Daoy (cell line): Measurements from ENCODE around the gene VDAC1. TPM values are rescaled to one million over a fixed set of nuclear protein-coding genes. Genes with fewer than 3 reads are reported as not detected.
"Not testable (repeated sequence)": the region's sequence is repeated elsewhere in the genome, so short reads cannot be mapped to it uniquely, and the experiment has no call there.

Experiments
- DNase-seq: peaks from one replicate; pipeline ENCODE4 v3.0.0-alpha.2; 2015; ENCODE audit warnings: low read depth
- total RNA-seq: library from RNA; depleted of rRNA; stranded (reverse); fragments of >200 nt; shearing (Covaris generic); gene quantifications from 2 replicates; pipeline ENCODE4 v1.2.3, GENCODE V29; 2014

Gene VDAC1
- total RNA-seq, 1 experiment from 2014 or later = 499 TPM

- no peak for DNase-seq
These were observed 63.1 kb downstream of the VDAC1 start for GRCh38 chr5:133941456-133942196.

- DNase-seq = no peak
These were observed 65.1 kb downstream of the VDAC1 start for GRCh38 chr5:133939668-133940067.

GRCh38 chr5:133938929-133939328, 65.8 kb downstream of the VDAC1 start:
- DNase-seq = no peak

DNA sequence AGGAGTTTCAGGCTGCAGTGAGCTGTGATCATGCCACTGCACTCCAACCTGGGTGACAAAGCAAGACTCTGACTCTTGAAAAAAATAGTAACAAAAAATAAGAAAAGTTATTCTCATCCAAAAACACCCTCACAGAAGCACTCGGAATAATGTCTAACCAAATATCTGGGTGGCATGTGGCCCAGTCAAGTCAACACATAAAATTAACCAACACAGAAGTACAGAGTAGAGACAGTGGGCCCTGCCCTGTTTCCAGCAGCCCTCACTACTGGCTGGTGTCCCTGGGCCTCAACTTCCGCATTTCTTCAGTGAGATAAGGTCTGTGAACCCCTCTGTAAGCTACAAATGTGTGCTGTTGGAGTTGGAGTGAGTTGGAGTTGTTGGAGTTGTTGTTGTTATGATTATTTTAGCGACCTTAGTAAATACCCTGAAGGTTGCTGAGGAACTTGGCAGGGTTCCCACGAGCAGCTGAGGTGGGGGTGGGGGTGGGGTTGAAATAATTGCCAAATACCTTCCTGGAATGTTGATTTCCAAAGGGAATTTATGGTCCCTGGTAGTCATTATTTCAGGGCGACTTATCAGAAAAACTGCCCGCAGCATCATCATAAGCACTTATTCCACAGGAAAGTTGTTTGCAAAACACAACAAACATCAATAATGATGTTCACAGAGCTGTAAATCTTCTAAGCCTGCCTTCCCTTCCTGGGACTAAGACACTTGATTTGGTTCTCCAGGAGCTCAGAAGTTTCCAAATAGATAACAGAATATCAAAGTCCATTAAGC, 66.5 kb downstream of the VDAC1 start:
- DNase-seq = no peak

GRCh38 chr5:133937628-133938027, 67.1 kb downstream of the VDAC1 start:
- DNase-seq = not testable (repeated sequence)

GRCh38 chr5:133936651-133937015, 68.1 kb downstream of the VDAC1 start:
- DNase-seq = no peak

DNA sequence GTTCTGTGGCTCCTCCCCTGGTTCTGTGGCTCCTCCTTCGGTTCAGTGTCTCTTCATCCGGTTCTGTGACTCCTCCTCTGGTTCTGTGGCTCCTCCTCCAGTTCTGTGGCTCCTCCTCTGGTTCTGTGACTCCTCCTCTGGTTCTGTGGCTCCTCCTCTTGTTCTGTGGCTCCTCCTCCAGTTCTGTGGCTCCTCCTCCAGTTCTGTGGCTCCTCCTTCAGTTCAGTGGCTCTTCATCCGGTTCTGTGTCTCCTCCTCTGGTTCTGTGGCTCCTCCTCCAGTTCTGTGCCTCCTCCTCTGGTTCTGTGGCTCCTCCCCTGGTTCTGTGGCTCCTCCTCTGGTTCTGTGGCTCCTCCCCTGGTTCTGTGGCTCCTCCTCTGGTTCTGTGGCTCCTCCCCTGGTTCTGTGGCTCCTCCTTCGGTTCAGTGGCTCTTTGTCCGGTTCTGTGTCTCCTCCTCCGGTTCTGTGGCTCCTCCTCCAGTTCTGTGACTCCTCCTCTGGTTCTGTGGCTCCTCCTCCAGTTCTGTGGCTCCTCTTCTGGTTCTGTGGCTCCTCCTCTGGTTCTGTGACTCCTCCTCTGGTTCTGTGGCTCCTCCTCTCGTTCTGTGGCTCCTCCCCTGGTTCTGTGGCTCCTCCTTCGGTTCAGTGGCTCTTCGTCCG, 68.7 kb downstream of the VDAC1 start:
- DNase-seq = not testable (repeated sequence)

DNA sequence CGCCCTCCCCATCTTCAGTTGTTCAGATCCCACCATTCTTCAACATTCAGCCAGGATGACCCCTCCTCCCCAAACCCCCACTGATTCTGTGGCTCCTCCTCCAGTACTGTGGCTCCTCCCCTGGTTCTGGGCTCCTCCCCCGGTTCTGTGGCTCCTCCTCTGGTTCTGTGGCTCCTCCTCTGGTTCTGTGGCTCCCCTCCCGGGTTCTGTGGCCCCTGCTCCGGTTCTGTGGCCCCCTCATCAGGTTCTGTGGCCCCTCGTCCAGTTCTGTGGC, 69.2 kb downstream of the VDAC1 start:
- DNase-seq = no peak

- DNase-seq = no peak
These were observed 69.7 kb downstream of the VDAC1 start for GRCh38 chr5:133934822-133935666.

DNA sequence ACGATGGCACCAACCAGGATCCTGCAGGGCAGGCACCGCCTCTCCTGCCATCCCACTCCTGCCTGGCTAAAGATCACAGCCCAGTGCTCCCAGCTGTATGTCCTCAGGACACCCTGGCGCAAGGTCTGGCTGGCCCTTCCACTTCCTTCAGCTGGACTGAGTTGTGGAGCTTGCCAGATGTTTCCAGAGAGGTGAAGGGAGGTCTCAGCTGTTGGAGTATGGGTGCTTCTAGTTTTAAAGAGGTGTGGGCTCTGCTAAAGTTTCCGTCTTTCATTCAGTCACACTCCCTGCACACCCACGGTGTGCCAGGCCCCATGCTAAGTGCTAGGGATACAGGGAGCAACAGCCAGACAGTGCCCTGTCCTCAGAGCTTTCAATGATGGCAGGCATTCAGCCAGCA, 70.5 kb downstream of the VDAC1 start:
- DNase-seq = no peak

DNA sequence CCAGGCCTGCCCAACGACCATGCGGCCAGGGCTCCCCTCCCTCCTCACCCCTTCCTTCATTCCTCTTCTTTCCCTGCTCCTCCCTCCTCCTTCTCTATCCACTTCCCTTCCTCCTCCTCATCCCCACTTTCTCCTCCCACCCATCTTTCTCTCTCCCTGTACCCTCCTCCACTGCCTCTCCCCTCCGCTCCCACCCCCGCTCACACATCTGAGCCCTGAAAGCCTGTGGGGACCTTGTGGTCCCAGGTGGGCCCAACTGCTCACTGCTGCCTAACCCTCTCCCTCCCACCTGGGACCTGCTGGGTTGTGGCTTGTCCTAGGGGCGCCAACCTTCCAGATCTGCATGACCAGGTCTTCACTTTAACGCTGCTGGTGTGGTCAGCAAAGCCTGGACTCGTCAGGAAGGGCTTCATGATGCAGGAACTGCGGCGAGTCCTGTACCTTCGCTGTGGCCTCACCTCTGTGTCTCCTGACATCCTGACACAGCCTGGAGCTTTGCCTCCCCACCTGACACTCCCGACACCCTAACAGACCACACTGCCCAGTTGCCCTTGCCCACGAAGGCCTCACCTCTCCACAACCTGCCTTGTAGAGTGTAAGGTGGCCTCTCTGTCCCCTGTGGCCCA, 71.0 kb downstream of the VDAC1 start:
- DNase-seq = no peak

GRCh38 chr5:133933169-133933509, 71.6 kb downstream of the VDAC1 start:
- DNase-seq = no peak

GRCh38 chr5:133932441-133933168, 72.2 kb downstream of the VDAC1 start:
- no peak for DNase-seq

- no peak for DNase-seq
These were observed 73.2 kb downstream of the VDAC1 start for GRCh38 chr5:133931546-133931945.

- DNase-seq = no peak
These were observed 74.0 kb downstream of the VDAC1 start for GRCh38 chr5:133930813-133931090.

DNA sequence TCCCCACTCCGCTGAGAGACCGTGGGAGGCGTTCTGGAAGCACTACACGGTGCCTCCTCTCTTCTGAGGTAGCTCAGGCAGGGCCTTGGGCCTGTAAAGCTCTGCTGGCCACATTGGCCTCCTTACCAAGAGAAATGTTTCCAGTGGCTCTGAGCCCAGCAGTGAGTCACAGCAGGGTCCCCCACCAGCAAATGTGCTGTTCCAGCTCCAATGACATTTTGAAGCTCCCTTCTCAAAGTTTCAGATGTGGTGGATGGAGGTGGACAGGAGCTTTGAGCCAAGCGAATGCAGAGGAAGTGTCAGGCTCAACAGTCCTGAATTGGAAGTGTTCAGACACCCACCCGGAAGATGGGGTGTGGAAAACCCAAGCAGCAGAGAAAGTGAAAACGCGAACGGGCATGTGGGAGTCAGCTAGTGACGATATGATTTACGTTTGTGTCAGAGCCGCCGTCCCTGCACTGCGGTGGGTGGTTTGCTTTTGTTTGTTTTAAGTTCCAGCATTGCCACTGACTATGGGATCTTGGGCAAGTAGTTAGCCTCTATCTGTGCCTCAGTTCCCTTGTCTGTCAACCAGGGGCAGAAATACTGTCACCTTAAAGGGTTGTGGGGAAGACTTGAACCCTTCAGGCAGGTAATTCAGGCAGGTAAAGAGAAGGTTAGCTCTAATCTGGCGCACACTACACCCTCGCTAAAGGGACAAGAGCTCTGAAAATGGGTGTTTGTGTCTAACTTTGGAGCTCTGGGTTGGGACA, 74.5 kb downstream of the VDAC1 start:
- DNase-seq = peak; percentile 87

DNA sequence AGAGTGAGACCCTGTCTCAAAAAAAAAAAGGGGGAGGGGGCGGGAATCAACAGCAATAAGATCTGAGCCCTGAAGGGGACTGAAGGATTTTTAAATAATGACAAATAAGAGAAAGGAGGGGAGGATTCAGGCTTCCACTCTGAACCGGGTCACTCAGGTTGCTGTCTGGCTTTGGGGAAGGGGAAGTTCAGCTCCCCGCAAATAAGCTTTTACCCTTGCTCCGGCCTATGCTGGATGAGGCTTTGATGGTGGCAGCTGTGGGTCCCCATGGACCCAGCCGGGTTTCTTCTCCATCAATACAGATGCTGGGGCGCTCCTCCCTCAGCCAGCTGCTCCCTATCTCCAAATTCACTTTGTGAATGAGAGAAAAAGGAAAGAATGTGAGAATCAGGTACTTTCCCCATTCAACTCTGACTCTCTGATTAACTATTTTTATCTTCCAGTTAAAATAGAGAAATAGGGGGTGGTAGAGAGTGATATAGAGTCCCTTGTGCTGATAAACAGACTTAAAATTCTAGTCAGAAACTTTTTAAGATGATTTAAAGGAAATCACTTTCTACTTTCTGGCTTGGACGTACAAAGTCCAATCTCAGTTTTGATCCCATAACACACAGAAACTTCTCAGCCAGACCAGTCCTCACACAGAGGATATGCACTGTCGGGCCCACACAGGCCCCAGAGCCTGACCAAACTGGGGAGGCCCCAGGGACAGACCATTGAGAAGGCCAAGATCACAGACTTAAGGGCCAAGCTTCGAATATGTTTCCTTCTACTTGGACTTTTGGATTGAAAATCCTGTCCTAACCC, 76.0 kb downstream of the VDAC1 start:
- no peak for DNase-seq

DNA sequence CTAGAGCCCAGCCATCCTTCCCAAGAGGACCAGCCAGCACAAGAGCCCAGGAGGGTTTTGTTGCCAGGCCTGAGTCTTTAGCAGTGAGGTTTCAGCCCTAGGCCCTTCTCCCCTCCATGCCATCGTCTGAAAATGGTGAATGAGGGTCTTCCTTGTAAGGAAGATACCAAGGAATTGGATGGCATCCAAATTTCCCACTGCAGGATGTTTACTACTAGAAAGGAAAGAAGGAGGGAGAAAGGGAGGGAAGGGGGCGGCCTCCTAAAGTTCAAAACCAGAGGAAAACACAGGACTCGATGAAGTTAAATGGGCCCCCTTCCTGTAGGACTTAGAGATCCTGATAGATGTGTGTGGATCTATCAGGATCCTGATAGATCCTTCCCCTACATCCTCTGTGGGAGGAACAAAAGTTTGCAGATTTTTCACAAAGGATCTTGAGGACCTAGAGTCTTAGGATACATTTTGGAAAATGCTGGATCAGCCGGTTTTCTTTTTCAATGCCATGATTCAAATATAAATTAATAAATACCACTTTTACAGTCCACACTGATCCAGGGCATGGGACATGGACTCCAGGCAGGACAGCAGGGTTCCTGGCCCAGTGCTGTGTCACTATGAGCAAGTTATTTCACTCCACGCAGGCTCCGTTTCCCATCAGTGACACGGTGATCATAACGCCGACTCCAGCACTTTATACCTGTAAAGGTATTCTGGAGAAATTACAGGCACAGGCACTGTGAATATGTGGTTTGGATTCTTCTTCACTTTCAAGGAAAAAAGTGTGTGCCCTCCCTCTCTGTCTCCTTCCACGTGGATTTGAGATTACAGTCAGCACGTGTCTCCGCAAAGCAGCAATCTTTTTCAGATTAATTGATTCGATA, 77.2 kb downstream of the VDAC1 start:
- DNase-seq = no peak
